Adrenal gland (tissue), 12 donors: ENCODE results near the gene LAMP1. TPM values are rescaled to one million over a fixed set of nuclear protein-coding genes. Genes with fewer than 3 reads are reported as not detected.

Source experiments
- DNase-seq, 7 donors: peaks; one replicate each; pipeline ENCODE4 v3.0.0-alpha.2; 2019 to 2020
- H3K27ac ChIP-seq, 5 donors: fragments of 200-600 bp; sonication (generic) in 4 of 5; 1 replicate in 3 of 5; 2 replicates in 2 of 5; pipeline versions ENCODE4 v1.5.1 to v1.8.0; 2016 to 2020; ENCODE audit warnings: mild to moderate bottlenecking in 1 of 5
- H3K27me3 ChIP-seq: fragments of 200-600 bp; 2 replicates; pipeline ENCODE4 v1.8.0; 2021
- H3K36me3 ChIP-seq, 2 donors: fragments of 200-600 bp; replicated peaks in 1 of 2; 1 replicate in 1 of 2; 2 replicates in 1 of 2; pipeline versions ENCODE4 v1.5.1 to v1.8.0; 2018 to 2022
- H3K4me1 ChIP-seq, 2 donors: fragments of 200-600 bp; replicated peaks in 1 of 2; 1 replicate in 1 of 2; 2 replicates in 1 of 2; pipeline versions ENCODE4 v1.5.1 to v1.8.0; 2018 to 2021
- H3K4me3 ChIP-seq, 4 donors: fragments of 200-600 bp; sonication (generic) in 3 of 4; one replicate each; pipeline ENCODE4 v1.5.1; 2016 to 2018
- H3K9me3 ChIP-seq, 3 donors: fragments of 200-600 bp; sonication (generic) in 1 of 3; replicated peaks in 1 of 3; 1 replicate in 2 of 3; 2 replicates in 1 of 3; pipeline versions ENCODE4 v1.5.1 to v1.8.0; 2016 to 2021
- POLR2A ChIP-seq, 2 donors: fragments of 450-650 bp; IDR thresholded peaks; one replicate each; pipeline ENCODE4 v1.6.1; 2017; ENCODE audit warnings: antibody characterized with exemption in 2 of 2, mild to moderate bottlenecking in 2 of 2, moderate library complexity in 1 of 2
- WGBS, 4 donors: extraction: QIAGEN DNeasy Blood & Tissue Kit in 2 of 4; methylation state at CpG; one replicate each; pipeline versions ENCODE4 v1.1.5 to v1.1.7; 2013 to 2017; 5-methylcytosine and 5-hydroxymethylcytosine counted together
- intact Hi-C, 2 donors: fragments of 100-400 bp; cut with DNase I; formaldehyde crosslinking; loops; one replicate each; pipeline versions ENCODE4 v1.14.1 to v1.15.0; 2022 to 2023
- polyA plus RNA-seq, 3 donors: library from polyadenylated mRNA; stranded (reverse); fragments of 200-250 nt in 2 of 3; fragments of 350-450 nt in 1 of 3; fragmentation: Illumina TruSeq in 1 of 3; extraction: RNeasy Lipid Tissue Mini Kit (QIAGEN cat#74804) in 1 of 3; gene quantifications; one replicate each; pipeline ENCODE4 v1.2.3, GENCODE V29; 2013 to 2014
- total RNA-seq, 9 donors: library from RNA; depleted of rRNA in 4 of 9; stranded (reverse); fragments of >200 nt in 4 of 9; fragments of 120-200 nt in 1 of 9; fragmentation: NEBNext Ultra II Directional in 1 of 9; extraction: Animal tissue kit (Norgen Biotek cat#: 25700) in 1 of 9; gene quantifications; one replicate each; pipeline versions ENCODE4 v1.1.0 to v1.2.4, GENCODE V29; 2013 to 2023
- TF ChIP-seq, protein P1 (sequence below), 6 experiments: fragments of 450-650 bp in 4 of 6; fragments of 200-600 bp in 2 of 6; sonication (generic) in 1 of 6; IDR thresholded peaks; 1 replicate in 5 of 6; 2 replicates in 1 of 6; pipeline versions ENCODE4 v1.5.1 to v1.8.0; 2016 to 2021; ENCODE audit warnings: antibody characterized with exemption in 6 of 6, mild to moderate bottlenecking in 2 of 6, moderate library complexity in 1 of 6
- donor health status: healthy with polysubstance abuse.
- donor health status: Bipolar disorder and iron deficiency.
- donor health status: DM: yes; HTN: yes; CAD: no.
- donor health status: DM: no; HTN: no; CAD: no.
- donor health status: DM: no; HTN: no; CAD: no.
- donor health status: DM: yes; HTN: yes; CAD: no.

Gene LAMP1
- total and polyA plus RNA-seq, 12 donors: 40.6 to 267 (median 172) TPM

DNA sequence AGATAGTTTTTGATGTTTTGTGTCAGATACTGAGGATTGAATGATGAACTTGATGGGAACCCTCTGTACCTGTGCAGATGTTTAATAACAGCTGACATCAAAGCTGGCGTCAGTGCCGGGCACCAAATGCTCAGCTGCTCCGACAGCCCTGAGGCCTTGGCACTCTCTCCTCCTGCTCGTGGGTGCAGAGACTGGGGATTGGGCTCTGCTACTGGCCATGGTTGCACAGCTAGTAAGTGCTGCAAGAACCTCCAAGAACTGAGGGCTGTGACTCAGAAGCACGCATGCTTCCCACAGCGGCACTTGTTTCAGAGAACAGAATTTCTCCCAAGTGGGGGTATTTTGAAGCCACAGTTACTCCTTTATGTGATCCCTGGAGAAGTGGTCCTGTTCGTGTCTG is 5.9 kb downstream of the LAMP1 start:
- Histone ChIP-seq H3K4me1 (peaks cover 13 to 44% of the 10 kb centered on the region in 2 donors), H3K36me3 (peaks cover 0 to 4% of the 10 kb centered on the region in 2 donors), H3K27ac (no peak overlapping the region), H3K27me3 (no peaks in the 10 kb centered on the region), H3K4me3 (no peak overlapping the region), H3K9me3 (no peaks in the 10 kb centered on the region)
- no peak for TF ChIP-seq POLR2A (IDR thresholded peaks at IDR 0.05)
- TF ChIP-seq, protein P1, sequence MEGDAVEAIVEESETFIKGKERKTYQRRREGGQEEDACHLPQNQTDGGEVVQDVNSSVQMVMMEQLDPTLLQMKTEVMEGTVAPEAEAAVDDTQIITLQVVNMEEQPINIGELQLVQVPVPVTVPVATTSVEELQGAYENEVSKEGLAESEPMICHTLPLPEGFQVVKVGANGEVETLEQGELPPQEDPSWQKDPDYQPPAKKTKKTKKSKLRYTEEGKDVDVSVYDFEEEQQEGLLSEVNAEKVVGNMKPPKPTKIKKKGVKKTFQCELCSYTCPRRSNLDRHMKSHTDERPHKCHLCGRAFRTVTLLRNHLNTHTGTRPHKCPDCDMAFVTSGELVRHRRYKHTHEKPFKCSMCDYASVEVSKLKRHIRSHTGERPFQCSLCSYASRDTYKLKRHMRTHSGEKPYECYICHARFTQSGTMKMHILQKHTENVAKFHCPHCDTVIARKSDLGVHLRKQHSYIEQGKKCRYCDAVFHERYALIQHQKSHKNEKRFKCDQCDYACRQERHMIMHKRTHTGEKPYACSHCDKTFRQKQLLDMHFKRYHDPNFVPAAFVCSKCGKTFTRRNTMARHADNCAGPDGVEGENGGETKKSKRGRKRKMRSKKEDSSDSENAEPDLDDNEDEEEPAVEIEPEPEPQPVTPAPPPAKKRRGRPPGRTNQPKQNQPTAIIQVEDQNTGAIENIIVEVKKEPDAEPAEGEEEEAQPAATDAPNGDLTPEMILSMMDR (IDR thresholded peaks at IDR 0.05): no peak
- intact Hi-C loops: no loop called here
- WGBS, 4 donors: 51 to 84% (median 78%) methylated on average over 6 to 7 of the region's 7 CpGs
- peak in 2 of 7 donors; percentile 48 to 49 for DNase-seq

DNA sequence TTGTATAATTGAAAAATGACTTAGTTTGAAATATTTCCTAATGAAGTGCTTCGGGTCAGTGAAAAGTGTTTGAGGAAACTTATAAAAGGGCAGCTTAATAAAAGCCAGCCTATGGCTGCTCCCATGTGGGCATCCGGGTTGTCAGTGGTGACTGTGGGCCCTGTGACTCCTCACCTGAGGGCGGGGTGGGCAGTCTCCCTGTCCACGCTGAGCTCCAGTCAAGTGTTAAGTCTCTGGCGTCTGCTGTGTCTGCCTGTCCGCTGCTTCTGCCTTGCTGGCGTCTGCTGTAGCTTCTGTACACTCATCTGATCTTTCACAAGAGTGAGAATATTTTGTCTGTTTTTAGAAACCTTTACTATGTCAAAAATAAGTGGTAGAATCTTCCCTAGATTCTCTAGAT is 7.1 kb downstream of the LAMP1 start:
- 76 to 91% (median 86%) methylated on average over 7 of the region's 7 CpGs for WGBS, 4 donors
- Histone ChIP-seq H3K4me3 (no peak overlapping the region), H3K36me3 (peaks cover 0 to 4% of the 10 kb centered on the region in 2 donors), H3K9me3 (no peaks in the 10 kb centered on the region), H3K4me1 (peaks cover 5 to 33% of the 10 kb centered on the region in 2 donors), H3K27ac (no peak overlapping the region), H3K27me3 (no peaks in the 10 kb centered on the region)
- no peak for TF ChIP-seq POLR2A (IDR thresholded peaks at IDR 0.05)
- TF ChIP-seq, protein P1 (IDR thresholded peaks at IDR 0.05): no peak
- intact Hi-C loops: no loop called here
- no peak for DNase-seq

DNA sequence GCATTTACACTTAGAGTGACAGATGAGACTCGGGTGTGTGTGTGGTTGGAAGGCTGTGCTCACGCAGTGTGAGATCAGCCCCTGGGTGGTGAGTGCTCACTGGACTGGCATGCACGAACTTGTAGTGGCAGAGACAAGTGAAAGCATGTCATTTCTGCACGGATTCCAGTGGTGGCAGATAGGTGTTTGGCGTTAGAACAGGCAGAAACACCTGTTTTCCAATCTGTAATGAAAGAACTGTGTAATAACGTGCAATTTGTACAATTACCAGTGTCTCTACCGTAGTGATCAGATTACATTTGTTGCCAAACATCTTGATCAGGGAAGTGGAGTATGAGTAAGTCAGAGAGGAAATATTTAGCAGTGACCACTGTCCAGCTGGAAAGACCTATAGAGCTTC is 8.2 kb downstream of the LAMP1 start:
- H3K36me3 ChIP-seq: peaks cover 0 to 13% of the 10 kb centered on the region in 2 donors
- H3K4me3 ChIP-seq: no peak overlapping the region
- intact Hi-C loops: no loop called here
- 62 to 75% (median 63%) methylated on average over 7 of the region's 7 CpGs for WGBS, 4 donors
- no peak overlapping the region for H3K27ac ChIP-seq
- no peak for DNase-seq
- H3K27me3 ChIP-seq: no peaks in the 10 kb centered on the region
- no peaks in the 10 kb centered on the region for H3K9me3 ChIP-seq
- TF ChIP-seq POLR2A (IDR thresholded peaks at IDR 0.05): no peak
- TF ChIP-seq, protein P1 (IDR thresholded peaks at IDR 0.05): no peak
- peaks cover 0 to 23% of the 10 kb centered on the region in 2 donors for H3K4me1 ChIP-seq

DNA sequence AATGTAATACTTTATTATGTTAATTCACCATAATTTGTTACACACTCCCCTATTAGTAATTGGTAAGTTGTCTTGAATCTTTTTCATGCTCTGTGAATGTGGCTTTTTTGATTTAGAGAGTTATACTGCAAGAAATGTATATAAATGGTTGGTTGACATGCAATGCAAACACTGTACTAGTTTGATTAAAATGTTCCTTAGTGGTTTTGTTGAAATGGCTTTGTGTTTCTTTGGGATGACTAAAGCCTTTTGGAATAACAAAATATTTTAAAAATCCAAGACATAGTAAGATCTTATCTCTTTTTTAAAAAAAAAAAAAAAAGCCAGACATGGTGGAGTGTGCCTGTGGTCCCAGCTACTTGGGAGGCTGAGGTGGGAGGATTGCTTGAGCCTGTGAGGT is 10.5 kb downstream of the LAMP1 start:
- intact Hi-C loops: no loop called here
- Histone ChIP-seq H3K4me3 (no peak overlapping the region), H3K9me3 (no peaks in the 10 kb centered on the region), H3K27ac (no peak overlapping the region), H3K4me1 (peaks cover 0 to 19% of the 10 kb centered on the region in 2 donors), H3K36me3 (peaks cover 0 to 35% of the 10 kb centered on the region in 2 donors), H3K27me3 (no peaks in the 10 kb centered on the region)
- TF ChIP-seq, protein P1 (IDR thresholded peaks at IDR 0.05): no peak
- TF ChIP-seq POLR2A (IDR thresholded peaks at IDR 0.05): no peak
- no peak for DNase-seq
